Thoracic aorta (tissue), 2 donors: ENCODE data around the gene IRX5. TPM values are rescaled to one million over a fixed set of nuclear protein-coding genes. Genes with fewer than 3 reads are reported as not detected.

Experiments used
- ATAC-seq: fragments of 150-250 bp; one replicate; pipeline ENCODE4 v1.8.0; 2017; ENCODE audit warnings: low read depth; ENCODE audit not compliant: insufficient number of reproducible peaks, low FRiP score
- DNase-seq: peaks from one replicate; pipeline ENCODE4 v3.0.0-alpha.2; 2020; ENCODE audit warnings: low spot score
- H3K27ac ChIP-seq, 2 donors: fragments of 200-600 bp; sonication (generic); 1 replicate in 1 of 2; 2 replicates in 1 of 2; pipeline ENCODE4 v1.5.1; 2016; ENCODE audit warnings: mild to moderate bottlenecking in 2 of 2, moderate library complexity in 2 of 2
- H3K27me3 ChIP-seq: fragments of 200-600 bp; sonication (generic); replicated peaks from 2 replicates; pipeline ENCODE4 v1.6.0; 2016; ENCODE audit warnings: mild to moderate bottlenecking; ENCODE audit not compliant: insufficient read depth
- H3K36me3 ChIP-seq: fragments of 200-600 bp; sonication (generic); one replicate; pipeline ENCODE4 v1.5.1; 2016
- H3K4me1 ChIP-seq, 2 donors: fragments of 200-600 bp; sonication (generic); 1 replicate in 1 of 2; 2 replicates in 1 of 2; pipeline versions ENCODE4 v1.5.1 to v1.6.0; 2016; ENCODE audit warnings: low read depth in 2 of 2, mild to moderate bottlenecking in 1 of 2; ENCODE audit not compliant: control insufficient read depth in 1 of 2
- H3K4me3 ChIP-seq: fragments of 200-600 bp; sonication (generic); 2 replicates; pipeline ENCODE4 v1.5.1; 2016; ENCODE audit warnings: mild to moderate bottlenecking
- H3K9me3 ChIP-seq: fragments of 200-600 bp; sonication (generic); 2 replicates; pipeline ENCODE4 v1.5.1; 2016
- total RNA-seq, 2 donors: library from RNA; depleted of rRNA; stranded (reverse); fragments of >200 nt; gene quantifications; one replicate each; pipeline versions ENCODE4 v1.1.0 to v1.2.3, GENCODE V29; 2016
- TF ChIP-seq, protein P1 (sequence below): fragments of 200-600 bp; sonication (generic); IDR thresholded peaks from one replicate; pipeline ENCODE4 v1.5.1; 2019; ENCODE audit warnings: antibody characterized with exemption

The IRX5 gene
- total RNA-seq, 2 donors from 2014 or later: 2.3 to 2.7 TPM

DNA sequence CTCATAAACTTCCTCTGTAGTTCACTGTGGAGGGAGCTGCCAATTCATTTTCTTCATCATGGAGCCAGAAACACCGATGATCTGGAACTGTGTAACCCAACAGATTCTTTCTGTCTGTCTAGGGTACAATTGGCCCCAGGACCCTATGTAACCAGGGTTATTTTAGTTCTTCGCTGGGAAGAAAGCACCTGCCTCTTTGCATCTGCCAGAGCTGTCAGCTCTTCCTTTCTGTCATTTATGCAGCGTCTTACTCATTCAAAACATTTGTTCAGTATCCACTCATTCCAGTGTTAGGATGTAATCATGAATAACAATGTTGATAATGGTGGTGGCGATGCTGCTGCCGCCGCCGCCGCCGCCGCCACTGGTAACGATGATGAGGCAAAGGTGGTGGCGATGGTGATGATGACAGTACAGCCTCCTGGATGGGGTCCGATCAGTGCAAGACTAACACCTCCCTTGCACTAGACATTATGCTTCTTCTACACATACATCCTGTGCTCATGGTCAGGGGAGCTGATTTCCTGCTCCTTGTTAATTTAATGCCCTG is 46.1 kb downstream of the IRX5 start:
- no peaks in the 10 kb centered on the region for H3K9me3 ChIP-seq

DNA sequence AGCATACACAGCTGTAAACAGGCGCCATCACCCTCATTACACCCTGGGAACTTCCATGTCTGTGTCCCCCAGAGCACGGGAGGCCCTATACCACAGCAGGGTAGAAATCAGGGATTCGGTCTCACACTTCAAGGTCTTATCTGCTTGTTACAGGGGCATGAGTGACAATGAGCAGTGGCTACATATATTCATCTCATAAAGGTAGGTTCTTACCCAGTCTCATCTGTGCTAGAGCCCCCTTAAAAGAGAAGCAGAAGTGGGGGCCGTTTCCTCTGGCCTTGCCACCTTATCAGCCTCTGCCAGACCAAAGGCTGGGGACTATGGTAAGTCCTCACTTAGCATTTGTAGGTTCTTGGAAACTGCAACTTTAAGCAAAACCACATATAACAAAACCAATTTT is 46.5 kb downstream of the IRX5 start:
- H3K9me3 ChIP-seq: no peaks in the 10 kb centered on the region
- no peak overlapping the region for H3K27ac ChIP-seq
- no peak for DNase-seq
- no peak for ATAC-seq
- TF ChIP-seq, protein P1, sequence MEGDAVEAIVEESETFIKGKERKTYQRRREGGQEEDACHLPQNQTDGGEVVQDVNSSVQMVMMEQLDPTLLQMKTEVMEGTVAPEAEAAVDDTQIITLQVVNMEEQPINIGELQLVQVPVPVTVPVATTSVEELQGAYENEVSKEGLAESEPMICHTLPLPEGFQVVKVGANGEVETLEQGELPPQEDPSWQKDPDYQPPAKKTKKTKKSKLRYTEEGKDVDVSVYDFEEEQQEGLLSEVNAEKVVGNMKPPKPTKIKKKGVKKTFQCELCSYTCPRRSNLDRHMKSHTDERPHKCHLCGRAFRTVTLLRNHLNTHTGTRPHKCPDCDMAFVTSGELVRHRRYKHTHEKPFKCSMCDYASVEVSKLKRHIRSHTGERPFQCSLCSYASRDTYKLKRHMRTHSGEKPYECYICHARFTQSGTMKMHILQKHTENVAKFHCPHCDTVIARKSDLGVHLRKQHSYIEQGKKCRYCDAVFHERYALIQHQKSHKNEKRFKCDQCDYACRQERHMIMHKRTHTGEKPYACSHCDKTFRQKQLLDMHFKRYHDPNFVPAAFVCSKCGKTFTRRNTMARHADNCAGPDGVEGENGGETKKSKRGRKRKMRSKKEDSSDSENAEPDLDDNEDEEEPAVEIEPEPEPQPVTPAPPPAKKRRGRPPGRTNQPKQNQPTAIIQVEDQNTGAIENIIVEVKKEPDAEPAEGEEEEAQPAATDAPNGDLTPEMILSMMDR: no peak
- H3K36me3 ChIP-seq: no peaks in the 10 kb centered on the region
- H3K4me3 ChIP-seq: no peak overlapping the region
- H3K4me1 ChIP-seq: no peaks in the 10 kb centered on the region
- no peaks in the 10 kb centered on the region for H3K27me3 ChIP-seq

More for the DNA sequence above, 46.1 kb downstream of the IRX5 start:
- DNase-seq (no peak), ATAC-seq (no peak)
- Histone ChIP-seq H3K4me1 (no peaks in the 10 kb centered on the region), H3K27me3 (no peaks in the 10 kb centered on the region), H3K4me3 (no peak overlapping the region), H3K36me3 (no peaks in the 10 kb centered on the region), H3K27ac (no peak overlapping the region)
- TF ChIP-seq, protein P1: no peak

DNA sequence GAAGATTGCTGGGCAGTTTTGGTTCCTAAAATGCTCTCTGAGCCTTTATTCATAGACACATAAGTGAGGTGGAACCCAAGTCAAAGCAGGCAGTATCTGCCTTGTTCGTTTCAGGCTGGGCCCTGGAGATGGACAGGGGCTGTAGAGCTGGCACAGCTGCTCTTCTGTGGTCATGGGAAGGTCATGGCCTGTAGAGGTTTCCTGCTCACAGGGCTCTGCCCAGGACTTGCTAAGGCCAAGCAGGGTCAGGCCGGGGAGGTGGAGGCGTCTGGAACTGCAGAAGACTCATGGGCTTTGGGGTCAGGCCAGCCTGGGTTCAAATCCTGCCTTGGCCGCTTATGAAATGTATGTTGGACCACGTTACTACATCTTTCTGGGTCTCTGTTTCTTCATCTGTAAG is 50.2 kb downstream of the IRX5 start:
- DNase-seq (no peak), ATAC-seq (no peak)
- Histone ChIP-seq H3K4me1 (no peaks in the 10 kb centered on the region), H3K9me3 (no peaks in the 10 kb centered on the region), H3K4me3 (no peak overlapping the region), H3K36me3 (no peaks in the 10 kb centered on the region), H3K27me3 (no peaks in the 10 kb centered on the region), H3K27ac (no peak overlapping the region)
- TF ChIP-seq, protein P1: no peak
